SK-N-SH (cell line): Measurements from ENCODE around the gene ASPG.

ENCODE experiments used
- EZH2phosphoT487 ChIP-seq: fragments of 200-600 bp; sonication (generic); IDR thresholded peaks from 2 replicates; pipeline ENCODE4 v1.6.1; 2017; ENCODE audit warnings: low read depth, mixed run types, mild to moderate bottlenecking, antibody characterized with exemption, moderate library complexity, borderline replicate concordance
- GATA2 ChIP-seq: sonication (generic); formaldehyde crosslinking; IDR thresholded peaks from 2 replicates; pipeline ENCODE4 v1.5.0; 2020; ENCODE audit warnings: mild to moderate bottlenecking, missing genetic modification reagents
- JUND ChIP-seq: IDR thresholded peaks from 2 replicates; pipeline ENCODE4 v1.4.0; 2012
- POLR2AphosphoS5 ChIP-seq: IDR thresholded peaks from 2 replicates; pipeline ENCODE4 v1.6.1; 2012; ENCODE audit warnings: low read depth, low read length
- TF ChIP-seq, protein P1 (sequence below): fragments of 200-600 bp; sonication (generic); IDR thresholded peaks from 2 replicates; pipeline ENCODE4 v1.6.1; 2017; ENCODE audit warnings: antibody characterized with exemption, mild to moderate bottlenecking, moderate library complexity
- TF ChIP-seq, protein P2 (sequence below): fragments of 150-350 bp; IDR thresholded peaks from 2 replicates; pipeline ENCODE4 v1.6.1; 2017; ENCODE audit warnings: antibody characterized with exemption, low read length, low read depth, borderline replicate concordance

DNA sequence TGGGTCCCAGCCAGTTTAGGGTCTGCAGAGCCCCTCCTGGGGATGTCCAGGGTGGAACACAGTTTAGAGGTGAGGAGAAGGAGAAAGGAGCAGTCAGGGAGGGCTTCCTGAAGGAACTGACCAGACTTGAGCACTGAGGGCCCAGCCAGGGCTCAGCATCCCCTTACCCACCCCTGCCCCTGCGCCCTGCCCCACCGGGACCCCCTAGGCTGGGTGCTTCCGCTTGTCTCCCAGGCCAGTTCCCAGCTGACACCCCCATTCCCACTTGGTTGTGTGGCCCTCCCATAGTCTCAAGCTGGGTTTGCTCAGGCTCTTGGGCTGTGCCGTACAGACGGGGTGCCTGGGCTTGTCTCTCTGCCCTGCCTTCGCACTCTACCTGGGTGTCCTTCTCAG, 26.6 kb downstream of the ASPG start:
- TF ChIP-seq, protein P1, sequence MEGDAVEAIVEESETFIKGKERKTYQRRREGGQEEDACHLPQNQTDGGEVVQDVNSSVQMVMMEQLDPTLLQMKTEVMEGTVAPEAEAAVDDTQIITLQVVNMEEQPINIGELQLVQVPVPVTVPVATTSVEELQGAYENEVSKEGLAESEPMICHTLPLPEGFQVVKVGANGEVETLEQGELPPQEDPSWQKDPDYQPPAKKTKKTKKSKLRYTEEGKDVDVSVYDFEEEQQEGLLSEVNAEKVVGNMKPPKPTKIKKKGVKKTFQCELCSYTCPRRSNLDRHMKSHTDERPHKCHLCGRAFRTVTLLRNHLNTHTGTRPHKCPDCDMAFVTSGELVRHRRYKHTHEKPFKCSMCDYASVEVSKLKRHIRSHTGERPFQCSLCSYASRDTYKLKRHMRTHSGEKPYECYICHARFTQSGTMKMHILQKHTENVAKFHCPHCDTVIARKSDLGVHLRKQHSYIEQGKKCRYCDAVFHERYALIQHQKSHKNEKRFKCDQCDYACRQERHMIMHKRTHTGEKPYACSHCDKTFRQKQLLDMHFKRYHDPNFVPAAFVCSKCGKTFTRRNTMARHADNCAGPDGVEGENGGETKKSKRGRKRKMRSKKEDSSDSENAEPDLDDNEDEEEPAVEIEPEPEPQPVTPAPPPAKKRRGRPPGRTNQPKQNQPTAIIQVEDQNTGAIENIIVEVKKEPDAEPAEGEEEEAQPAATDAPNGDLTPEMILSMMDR = no peak
- no peak for TF ChIP-seq EZH2phosphoT487
- TF ChIP-seq POLR2AphosphoS5 = no peak
- TF ChIP-seq JUND = no peak
- TF ChIP-seq GATA2 (CRISPR knock-in tag) = no peak
- TF ChIP-seq, protein P2, sequence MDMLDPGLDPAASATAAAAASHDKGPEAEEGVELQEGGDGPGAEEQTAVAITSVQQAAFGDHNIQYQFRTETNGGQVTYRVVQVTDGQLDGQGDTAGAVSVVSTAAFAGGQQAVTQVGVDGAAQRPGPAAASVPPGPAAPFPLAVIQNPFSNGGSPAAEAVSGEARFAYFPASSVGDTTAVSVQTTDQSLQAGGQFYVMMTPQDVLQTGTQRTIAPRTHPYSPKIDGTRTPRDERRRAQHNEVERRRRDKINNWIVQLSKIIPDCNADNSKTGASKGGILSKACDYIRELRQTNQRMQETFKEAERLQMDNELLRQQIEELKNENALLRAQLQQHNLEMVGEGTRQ = no peak
